WTC11 (cell line): Measurements from ENCODE around the gene GABRQ.
"Not testable (repeated sequence)": the region's sequence is repeated elsewhere in the genome, so short reads cannot be mapped to it uniquely, and the experiment has no call there.

Experiments used
- ATF3 ChIP-seq: sonication (generic); formaldehyde crosslinking; conservative IDR thresholded peaks from 2 replicates; pipeline ENCODE4 v1.8.1; 2022; ENCODE audit warnings: mild to moderate bottlenecking, missing genetic modification reagents
- CTCF ChIP-seq: fragments of 200-600 bp; IDR thresholded peaks from 2 replicates; pipeline ENCODE4 v1.8.0; 2022; ENCODE audit warnings: antibody characterized with exemption
- IRF2 ChIP-seq: sonication (generic); formaldehyde crosslinking; IDR thresholded peaks from 2 replicates; pipeline ENCODE4 v1.8.0; 2022; ENCODE audit warnings: low read depth, missing genetic modification reagents, borderline replicate concordance
- PRRX2 ChIP-seq: fragments of 250-450 bp; sonication (Bioruptor Pico); IDR thresholded peaks from 2 replicates; pipeline ENCODE4 v1.8.0; 2021; ENCODE audit warnings: mild to moderate bottlenecking
- STAT6 ChIP-seq: sonication (generic); formaldehyde crosslinking; conservative IDR thresholded peaks from 2 replicates; pipeline ENCODE4 v1.8.1; 2023; ENCODE audit warnings: mild to moderate bottlenecking, low read depth, missing genetic modification reagents, moderate library complexity
- USF2 ChIP-seq: sonication (generic); formaldehyde crosslinking; IDR thresholded peaks from 2 replicates; pipeline ENCODE4 v1.8.1; 2023; ENCODE audit warnings: mild to moderate bottlenecking, missing genetic modification reagents, moderate library complexity

- TF ChIP-seq IRF2 (CRISPR knock-in tag); CTCF; PRRX2 (CRISPR knock-in tag); STAT6; ATF3 (CRISPR knock-in tag); USF2: not testable (repeated sequence)
Measured at GRCh38 chrX:152700390-152700789, 62.7 kb downstream of the GABRQ start.
